HepG2 (cell line): Measurements from ENCODE around the gene ATP6V1G2. TPM values are rescaled to one million over a fixed set of nuclear protein-coding genes. Genes with fewer than 3 reads are reported as not detected.

ENCODE experiments used
- AKNA ChIP-seq: sonication (generic); formaldehyde crosslinking; IDR thresholded peaks from 2 replicates; pipeline ENCODE4 v1.4.0; 2020; ENCODE audit warnings: missing genetic modification reagents, borderline replicate concordance
- ARNTL ChIP-seq: sonication (generic); formaldehyde crosslinking; IDR thresholded peaks from 2 replicates; pipeline ENCODE4 v1.4.0; 2020; ENCODE audit warnings: mild to moderate bottlenecking, missing genetic modification reagents
- EHMT2 ChIP-seq: fragments of 200-600 bp; sonication (generic); IDR thresholded peaks from 2 replicates; pipeline ENCODE4 v1.7.0; 2017; ENCODE audit warnings: antibody characterized with exemption, low read depth, low read length, borderline replicate concordance
- IKZF5 ChIP-seq: IDR thresholded peaks from 2 replicates; pipeline ENCODE4 v1.6.1; 2018; ENCODE audit warnings: missing genetic modification reagents, mild to moderate bottlenecking, missing compliant biosample characterization
- MED13 ChIP-seq: sonication (generic); formaldehyde crosslinking; IDR thresholded peaks from 2 replicates; pipeline ENCODE4 v1.5.0; 2020; ENCODE audit warnings: missing genetic modification reagents
- PHF20 ChIP-seq: sonication (generic); formaldehyde crosslinking; IDR thresholded peaks from 2 replicates; pipeline ENCODE4 v1.5.0; 2020; ENCODE audit warnings: mild to moderate bottlenecking, missing genetic modification reagents
- YEATS2 ChIP-seq: sonication (generic); formaldehyde crosslinking; IDR thresholded peaks from 2 replicates; pipeline ENCODE4 v1.4.0; 2020; ENCODE audit warnings: missing genetic modification reagents, borderline replicate concordance
- ZNF281 ChIP-seq: sonication (generic); formaldehyde crosslinking; IDR thresholded peaks from 2 replicates; pipeline ENCODE4 v1.4.0; 2020; ENCODE audit warnings: missing genetic modification reagents, borderline replicate concordance
- ZNF724P ChIP-seq: sonication (generic); formaldehyde crosslinking; IDR thresholded peaks from 2 replicates; pipeline ENCODE4 v1.8.0; 2022; ENCODE audit warnings: missing genetic modification reagents, borderline replicate concordance
- polyA plus RNA-seq, 8 experiments: library from polyadenylated mRNA; depleted of rRNA in 3 of 8; stranded (reverse) in 7 of 8; unstranded in 1 of 8; fragments of >200 nt; fragmentation: Illumina TruSeq in 4 of 8; extraction: Trizol in 4 of 8; gene quantifications; 2 replicates each; pipeline versions ENCODE4 v1.2.1 to v1.2.3, GENCODE V29; 2011 to 2016; ENCODE audit warnings: low read depth in 4 of 8, missing spikeins in 1 of 8, mixed read lengths in 1 of 8; ENCODE audit not compliant: insufficient read depth in 1 of 8
- total RNA-seq, 5 experiments: library from RNA; depleted of rRNA; stranded (reverse); fragments of >200 nt; fragmentation: Illumina TruSeq; extraction: Trizol; gene quantifications; 2 replicates each; pipeline ENCODE4 v1.2.3, GENCODE V29; 2016; ENCODE audit warnings: low read depth in 1 of 5

Gene ATP6V1G2
- total and polyA plus RNA-seq, 2 of the 13 experiments (the other 11 are each of a cell fraction or from before 2014, with no cell fraction given): 0.27 to 0.83 TPM

GRCh38 chr6:31581434-31582229, 35.2 kb upstream of the ATP6V1G2 start (continued):
- TF ChIP-seq AKNA (CRISPR knock-in tag) (no peak), IKZF5 (0 out of 2 replicates have a peak, but pooled peaks have one; percentile 5), ZNF724P (CRISPR knock-in tag) (0 out of 2 replicates have a peak, but pooled peaks have one; percentile 4), ARNTL (peak; percentile 55; the same call in 1 of the 2 replicates), PHF20 (CRISPR knock-in tag) (0 out of 2 replicates have a peak, but pooled peaks have one; percentile 12), EHMT2 (no peak), ZNF281 (CRISPR knock-in tag) (peak; percentile 55; the same call in 1 of the 2 replicates), MED13 (CRISPR knock-in tag) (0 out of 2 replicates have a peak, but pooled peaks have one; percentile 12), YEATS2 (CRISPR knock-in tag) (0 out of 2 replicates have a peak, but pooled peaks have one; percentile 7)
